ENCODE measurements around the gene SLC51B.

SLC51B gene

DNA sequence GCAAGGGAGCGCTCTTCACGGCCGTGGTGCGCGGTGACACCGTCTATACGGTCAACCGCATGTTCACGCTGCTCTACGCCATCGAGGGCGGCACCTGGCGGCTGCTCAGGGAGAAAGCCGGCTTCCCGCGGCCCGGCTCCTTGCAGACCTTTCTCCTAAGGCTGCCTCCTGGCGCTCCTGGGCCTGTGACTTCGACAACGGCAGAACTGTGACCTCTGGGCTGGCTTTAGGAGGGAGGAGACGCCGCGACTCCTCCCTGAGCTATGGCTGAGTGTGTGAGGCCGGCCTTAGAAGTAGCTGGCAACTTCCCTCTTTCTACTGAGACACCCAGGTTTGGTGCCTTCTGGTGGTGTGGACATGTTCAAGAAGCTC is 32.8 kb downstream of the SLC51B start:
- no peaks in the 10 kb centered on the region for H3K27me3 ChIP-seq
- TF ChIP-seq, protein P1, sequence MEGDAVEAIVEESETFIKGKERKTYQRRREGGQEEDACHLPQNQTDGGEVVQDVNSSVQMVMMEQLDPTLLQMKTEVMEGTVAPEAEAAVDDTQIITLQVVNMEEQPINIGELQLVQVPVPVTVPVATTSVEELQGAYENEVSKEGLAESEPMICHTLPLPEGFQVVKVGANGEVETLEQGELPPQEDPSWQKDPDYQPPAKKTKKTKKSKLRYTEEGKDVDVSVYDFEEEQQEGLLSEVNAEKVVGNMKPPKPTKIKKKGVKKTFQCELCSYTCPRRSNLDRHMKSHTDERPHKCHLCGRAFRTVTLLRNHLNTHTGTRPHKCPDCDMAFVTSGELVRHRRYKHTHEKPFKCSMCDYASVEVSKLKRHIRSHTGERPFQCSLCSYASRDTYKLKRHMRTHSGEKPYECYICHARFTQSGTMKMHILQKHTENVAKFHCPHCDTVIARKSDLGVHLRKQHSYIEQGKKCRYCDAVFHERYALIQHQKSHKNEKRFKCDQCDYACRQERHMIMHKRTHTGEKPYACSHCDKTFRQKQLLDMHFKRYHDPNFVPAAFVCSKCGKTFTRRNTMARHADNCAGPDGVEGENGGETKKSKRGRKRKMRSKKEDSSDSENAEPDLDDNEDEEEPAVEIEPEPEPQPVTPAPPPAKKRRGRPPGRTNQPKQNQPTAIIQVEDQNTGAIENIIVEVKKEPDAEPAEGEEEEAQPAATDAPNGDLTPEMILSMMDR (IDR thresholded peaks at IDR 0.05) = peak; percentile 57 to 59
- no peaks in the 10 kb centered on the region for H3K9me3 ChIP-seq
- H3K27ac ChIP-seq = peak overlapping the region; percentile 75 to 95
- intact Hi-C loops (cut with DNase I; ENCODE audit: low total_unique reads) = loop anchor here (2.0 kb wide), 1 partner anchor 25 kb away; no protein-coding TSS in a partner anchor
- peak; percentile 57 to 88 for DNase-seq
- peak overlapping the region in 1 of 2 donors; percentile 0 for H3K4me3 ChIP-seq
- peaks cover 4 to 78% (median 43%) of the 10 kb centered on the region in 4 donors for H3K4me1 ChIP-seq
- H3K36me3 ChIP-seq = no peaks in the 10 kb centered on the region

DNA sequence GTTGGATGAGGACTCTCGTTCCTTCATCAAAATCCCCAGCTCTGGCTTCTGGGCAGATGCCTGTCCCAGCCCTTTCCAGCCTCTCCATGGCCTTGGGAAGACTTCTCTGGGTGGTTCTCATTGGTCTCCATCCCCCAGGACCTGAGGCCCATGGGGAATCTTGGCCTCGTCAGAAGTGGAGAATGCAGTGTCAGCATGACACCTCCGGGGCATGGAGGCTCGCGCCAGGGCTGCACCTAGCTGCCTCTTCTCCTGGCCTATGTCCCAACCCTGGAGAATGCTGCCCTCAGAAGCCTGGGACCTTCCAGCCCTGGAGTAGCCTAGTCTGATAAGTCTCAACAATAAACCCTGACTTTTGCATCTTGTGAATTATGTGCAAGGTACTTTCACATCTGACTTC is 34.4 kb downstream of the SLC51B start:
- Histone ChIP-seq H3K36me3 (no peaks in the 10 kb centered on the region), H3K4me1 (peaks cover 4 to 92% (median 57%) of the 10 kb centered on the region in 4 donors), H3K27me3 (no peaks in the 10 kb centered on the region), H3K9me3 (no peaks in the 10 kb centered on the region), H3K4me3 (no peak overlapping the region), H3K27ac (peak overlapping the region; percentile 95 to 96)
- intact Hi-C loops (cut with DNase I; ENCODE audit: low total_unique reads) = loop anchor here (2.0 kb wide), 1 partner anchor 27 kb away; no protein-coding TSS in a partner anchor
- DNase-seq = no peak
- TF ChIP-seq, protein P1 (IDR thresholded peaks at IDR 0.05) = no peak

DNA sequence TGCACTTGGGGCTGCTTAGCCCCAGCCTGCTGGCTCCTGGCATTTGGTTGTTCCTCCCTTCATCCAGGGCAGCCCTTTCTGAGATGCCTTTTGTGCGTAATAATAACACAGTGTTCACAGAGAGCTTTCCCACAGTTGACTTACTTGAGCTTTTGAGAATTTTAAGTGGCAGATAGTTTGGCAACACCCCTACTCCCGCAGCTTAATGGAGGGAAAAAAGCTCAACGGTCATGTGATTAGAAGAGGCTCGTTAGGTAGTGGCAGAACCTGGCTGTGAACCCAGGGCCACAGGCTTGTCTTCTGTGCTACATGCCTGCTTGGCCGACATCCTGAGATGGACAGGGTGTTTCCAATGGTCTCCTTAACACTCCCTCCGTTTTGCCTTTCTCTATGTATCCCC is 36.1 kb downstream of the SLC51B start:
- Histone ChIP-seq H3K27ac (peak overlapping the region; percentile 95 to 96), H3K4me1 (peaks cover 4 to 96% (median 71%) of the 10 kb centered on the region in 4 donors), H3K4me3 (no peak overlapping the region), H3K9me3 (no peaks in the 10 kb centered on the region), H3K36me3 (no peaks in the 10 kb centered on the region), H3K27me3 (no peaks in the 10 kb centered on the region)
- TF ChIP-seq, protein P1 (IDR thresholded peaks at IDR 0.05) = no peak
- intact Hi-C loops (cut with DNase I; ENCODE audit: low total_unique reads) = no loop called here
- peak in 1 of 2 donors; percentile 65 for DNase-seq

DNA sequence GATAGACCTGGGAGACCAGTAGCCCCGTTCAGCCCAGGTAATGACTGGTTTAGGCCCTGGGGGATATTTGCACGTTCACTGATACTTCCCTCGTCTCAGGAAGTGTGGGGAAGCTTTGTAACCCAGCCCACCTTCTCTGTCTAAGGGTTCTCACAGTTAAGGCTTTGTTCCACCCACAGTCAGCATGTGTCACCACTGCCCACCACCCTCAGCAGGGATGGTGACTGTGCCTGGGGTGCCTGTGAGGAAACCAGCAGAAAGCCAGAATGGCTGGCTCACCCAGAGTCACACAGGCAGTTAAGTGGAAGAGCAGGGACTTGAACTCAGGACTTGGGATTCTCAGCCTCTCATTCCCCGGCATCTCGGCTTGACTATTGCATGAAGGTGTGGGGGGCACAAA is 36.6 kb downstream of the SLC51B start:
- Histone ChIP-seq H3K4me1 (peaks cover 4 to 96% (median 72%) of the 10 kb centered on the region in 4 donors), H3K4me3 (no peak overlapping the region), H3K9me3 (no peaks in the 10 kb centered on the region), H3K36me3 (no peaks in the 10 kb centered on the region), H3K27me3 (no peaks in the 10 kb centered on the region), H3K27ac (peak overlapping the region; percentile 95 to 96)
- TF ChIP-seq, protein P1 (IDR thresholded peaks at IDR 0.05) = no peak
- intact Hi-C loops (cut with DNase I; ENCODE audit: low total_unique reads) = no loop called here
- no peak for DNase-seq

DNA sequence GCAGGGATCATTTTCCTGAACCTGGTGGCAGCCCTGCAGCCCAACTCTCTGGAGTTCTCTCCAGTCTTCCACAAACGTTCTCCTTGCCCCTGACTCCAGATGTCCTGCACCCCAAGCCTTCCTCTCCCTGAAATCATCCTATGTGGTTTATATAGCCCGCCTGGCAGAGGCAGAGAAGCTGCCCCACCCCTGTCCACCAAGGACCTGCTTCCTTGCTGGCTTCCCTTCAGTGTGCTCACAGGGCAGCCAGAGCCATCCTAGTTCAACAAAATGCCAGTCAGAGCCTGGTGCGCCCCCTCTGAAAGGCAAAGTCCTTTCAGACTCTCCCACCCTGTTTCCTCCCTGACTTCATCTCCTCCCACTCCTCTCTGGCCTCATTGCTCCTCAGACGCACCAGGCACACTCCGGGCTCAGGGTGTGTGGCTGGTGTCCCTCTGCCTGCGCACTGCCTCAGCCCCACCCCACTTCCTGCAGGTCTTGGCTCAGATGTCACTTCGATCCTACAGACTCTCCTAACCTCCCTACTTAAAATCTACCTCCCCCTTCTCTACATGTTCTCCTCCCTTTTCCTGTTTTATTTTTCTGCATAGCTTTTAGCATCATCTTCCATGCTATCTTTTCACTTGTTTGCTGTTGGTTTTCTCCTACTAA is 37.2 kb downstream of the SLC51B start:
- H3K27me3 ChIP-seq = no peaks in the 10 kb centered on the region
- H3K36me3 ChIP-seq = no peaks in the 10 kb centered on the region
- H3K4me3 ChIP-seq = no peak overlapping the region
- H3K9me3 ChIP-seq = no peaks in the 10 kb centered on the region
- peak overlapping the region; percentile 95 to 96 for H3K27ac ChIP-seq
- TF ChIP-seq, protein P1 (IDR thresholded peaks at IDR 0.05) = no peak
- DNase-seq = peak in 1 of 2 donors; percentile 69
- H3K4me1 ChIP-seq = peaks cover 3 to 96% (median 72%) of the 10 kb centered on the region in 4 donors
- intact Hi-C loops (cut with DNase I; ENCODE audit: low total_unique reads) = no loop called here
